Measurements from ENCODE around the gene EPO.

DNA sequence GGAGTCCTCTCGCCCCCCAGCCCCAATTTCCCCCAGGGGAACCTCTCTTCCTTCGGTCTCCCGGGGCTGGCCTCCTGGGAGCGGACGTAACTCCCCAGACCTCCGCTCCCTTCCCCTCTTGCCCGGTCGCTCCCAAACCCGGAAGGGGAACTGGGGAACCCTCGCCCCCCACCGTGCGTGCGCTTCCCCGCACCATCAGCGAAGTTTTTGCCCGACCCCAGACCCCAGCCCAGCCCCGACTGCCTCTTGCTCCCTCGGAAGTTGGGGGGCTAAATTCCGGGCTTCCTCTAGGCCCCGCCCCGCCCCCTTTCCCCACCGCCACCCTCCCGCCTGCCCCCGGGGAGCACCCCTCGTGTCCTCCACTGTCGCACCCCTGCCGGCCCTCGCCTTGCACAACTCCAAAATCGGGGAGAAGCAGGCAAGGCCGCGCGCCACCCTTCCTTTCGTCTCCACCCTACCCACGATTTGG lies 46.3 kb upstream of the EPO start:
- TF ChIP-seq EZH2 (IDR thresholded peaks at IDR 0.05) (no peak), POLR2AphosphoS5 (IDR thresholded peaks at IDR 0.05; ENCODE audit: borderline replicate concordance, low read depth, low read length) (0 out of 2 replicates have a peak, but pooled peaks have one; percentile 2)

Measured in SK-N-MC (cell line).